Measurements from ENCODE around the gene FAM171A1.

The FAM171A1 gene

GRCh38 chr10:15373199-15373598 is 2.1 kb upstream of the FAM171A1 start:
- FAIRE-seq, result no peak

GRCh38 chr10:15370212-15370855 is 755 bp downstream of the FAM171A1 start:
- no peak for FAIRE-seq

- FAIRE-seq, result no peak
Measured at GRCh38 chr10:15369256-15370211, 1.6 kb downstream of the FAM171A1 start.

GRCh38 chr10:15368101-15368855 is 2.8 kb downstream of the FAM171A1 start:
- FAIRE-seq, result no peak

GRCh38 chr10:15367296-15368085 is 3.6 kb downstream of the FAM171A1 start:
- FAIRE-seq, result no peak

- no peak for FAIRE-seq
Measured at GRCh38 chr10:15365692-15366091, 5.4 kb downstream of the FAM171A1 start.

GRCh38 chr10:15364001-15364400 is 7.1 kb downstream of the FAM171A1 start:
- no peak for FAIRE-seq

GRCh38 chr10:15363031-15363430 is 8.1 kb downstream of the FAM171A1 start:
- no peak for FAIRE-seq

- no peak for FAIRE-seq
Measured at GRCh38 chr10:15361131-15361530, 10.0 kb downstream of the FAM171A1 start.

GRCh38 chr10:15360566-15360965 is 10.5 kb downstream of the FAM171A1 start:
- FAIRE-seq, result no peak

- no peak for FAIRE-seq
Measured at GRCh38 chr10:15353471-15354017, 17.5 kb downstream of the FAM171A1 start.

- FAIRE-seq, result no peak
Measured at GRCh38 chr10:15352836-15353235, 18.3 kb downstream of the FAM171A1 start.

- FAIRE-seq, result no peak
Measured at GRCh38 chr10:15352201-15352600, 18.9 kb downstream of the FAM171A1 start.

- no peak for FAIRE-seq
Measured at GRCh38 chr10:15351099-15351820, 19.8 kb downstream of the FAM171A1 start.

- FAIRE-seq, result no peak
Measured at GRCh38 chr10:15349112-15349511, 22.0 kb downstream of the FAM171A1 start.

- FAIRE-seq, result no peak
Measured at GRCh38 chr10:15348579-15348978, 22.5 kb downstream of the FAM171A1 start.

GRCh38 chr10:15347150-15347549 is 23.9 kb downstream of the FAM171A1 start:
- FAIRE-seq, result no peak

GRCh38 chr10:15346440-15347141 is 24.5 kb downstream of the FAM171A1 start:
- no peak for FAIRE-seq

GRCh38 chr10:15345450-15345849 is 25.6 kb downstream of the FAM171A1 start:
- no peak for FAIRE-seq

GRCh38 chr10:15344876-15345285 is 26.2 kb downstream of the FAM171A1 start:
- no peak for FAIRE-seq
